Peyer's patch (tissue), 4 donors: ENCODE results near the gene ZKSCAN3.

ENCODE experiments used
- POLR2A ChIP-seq, 2 donors: fragments of 450-650 bp; IDR thresholded peaks; one replicate each; pipeline ENCODE4 v1.5.1; 2017; ENCODE audit warnings: antibody characterized with exemption in 2 of 2, mild to moderate bottlenecking in 2 of 2, moderate library complexity in 2 of 2
- TF ChIP-seq, protein P1 (sequence below), 6 experiments: fragments of 450-650 bp in 4 of 6; fragments of 200-600 bp in 2 of 6; sonication (generic) in 1 of 6; IDR thresholded peaks; one replicate each; pipeline ENCODE4 v1.5.1; 2017 to 2019; ENCODE audit warnings: antibody characterized with exemption in 6 of 6, mild to moderate bottlenecking in 3 of 6, moderate library complexity in 1 of 6

DNA sequence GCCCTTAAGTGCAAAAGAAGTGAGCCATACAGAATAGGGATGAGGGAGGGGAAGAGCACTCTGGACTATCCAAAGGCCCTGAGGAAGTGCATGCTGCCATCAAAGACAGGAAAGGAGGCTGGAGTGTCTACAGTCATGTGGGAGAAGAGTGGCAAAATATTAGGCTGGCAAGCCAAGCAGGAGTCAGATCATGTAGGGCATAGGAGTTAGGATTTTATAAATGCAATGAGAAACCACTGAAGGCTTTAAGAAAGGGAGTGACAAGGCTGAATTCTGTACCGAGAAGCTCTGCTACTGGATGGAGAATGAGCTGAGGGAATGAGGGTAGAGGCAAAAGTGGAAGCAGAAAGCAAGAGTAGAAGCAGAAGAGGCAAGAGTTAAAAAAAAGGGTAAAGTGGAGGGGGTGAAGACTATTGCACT, 16.1 kb upstream of the ZKSCAN3 start:
- TF ChIP-seq, protein P1, sequence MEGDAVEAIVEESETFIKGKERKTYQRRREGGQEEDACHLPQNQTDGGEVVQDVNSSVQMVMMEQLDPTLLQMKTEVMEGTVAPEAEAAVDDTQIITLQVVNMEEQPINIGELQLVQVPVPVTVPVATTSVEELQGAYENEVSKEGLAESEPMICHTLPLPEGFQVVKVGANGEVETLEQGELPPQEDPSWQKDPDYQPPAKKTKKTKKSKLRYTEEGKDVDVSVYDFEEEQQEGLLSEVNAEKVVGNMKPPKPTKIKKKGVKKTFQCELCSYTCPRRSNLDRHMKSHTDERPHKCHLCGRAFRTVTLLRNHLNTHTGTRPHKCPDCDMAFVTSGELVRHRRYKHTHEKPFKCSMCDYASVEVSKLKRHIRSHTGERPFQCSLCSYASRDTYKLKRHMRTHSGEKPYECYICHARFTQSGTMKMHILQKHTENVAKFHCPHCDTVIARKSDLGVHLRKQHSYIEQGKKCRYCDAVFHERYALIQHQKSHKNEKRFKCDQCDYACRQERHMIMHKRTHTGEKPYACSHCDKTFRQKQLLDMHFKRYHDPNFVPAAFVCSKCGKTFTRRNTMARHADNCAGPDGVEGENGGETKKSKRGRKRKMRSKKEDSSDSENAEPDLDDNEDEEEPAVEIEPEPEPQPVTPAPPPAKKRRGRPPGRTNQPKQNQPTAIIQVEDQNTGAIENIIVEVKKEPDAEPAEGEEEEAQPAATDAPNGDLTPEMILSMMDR (IDR thresholded peaks at IDR 0.05): no peak
- no peak for TF ChIP-seq POLR2A (IDR thresholded peaks at IDR 0.05)
